ENCODE results near the gene IFT43.

- TF ChIP-seq CTCF (IDR thresholded peaks at IDR 0.05) (no peak), POLR2AphosphoS5 (IDR thresholded peaks at IDR 0.05) (no peak)
Measured at GRCh38 chr14:75987201-75987970, 1.8 kb downstream of the IFT43 start.

Measured in transverse colon (tissue), 4 donors.